ENCODE results near the gene TIMP2.
"Not testable (repeated sequence)": the region's sequence is repeated elsewhere in the genome, so short reads cannot be mapped to it uniquely, and the experiment has no call there.

The TIMP2 gene

GRCh38 chr17:78879635-78880186 is 45.5 kb downstream of the TIMP2 start:
- DNase-seq (ENCODE audit: low spot score), result no peak
- in situ Hi-C loops (cut with MboI; ENCODE audit: low pct_unique_long_range_greater_than_20kb, low sequenced_read_pairs, unreplicated experiment), result no loop called here
- no peak for TF ChIP-seq CTCF (IDR thresholded peaks at IDR 0.05; ENCODE audit: extremely low read depth, insufficient read depth, missing control alignments)

DNA sequence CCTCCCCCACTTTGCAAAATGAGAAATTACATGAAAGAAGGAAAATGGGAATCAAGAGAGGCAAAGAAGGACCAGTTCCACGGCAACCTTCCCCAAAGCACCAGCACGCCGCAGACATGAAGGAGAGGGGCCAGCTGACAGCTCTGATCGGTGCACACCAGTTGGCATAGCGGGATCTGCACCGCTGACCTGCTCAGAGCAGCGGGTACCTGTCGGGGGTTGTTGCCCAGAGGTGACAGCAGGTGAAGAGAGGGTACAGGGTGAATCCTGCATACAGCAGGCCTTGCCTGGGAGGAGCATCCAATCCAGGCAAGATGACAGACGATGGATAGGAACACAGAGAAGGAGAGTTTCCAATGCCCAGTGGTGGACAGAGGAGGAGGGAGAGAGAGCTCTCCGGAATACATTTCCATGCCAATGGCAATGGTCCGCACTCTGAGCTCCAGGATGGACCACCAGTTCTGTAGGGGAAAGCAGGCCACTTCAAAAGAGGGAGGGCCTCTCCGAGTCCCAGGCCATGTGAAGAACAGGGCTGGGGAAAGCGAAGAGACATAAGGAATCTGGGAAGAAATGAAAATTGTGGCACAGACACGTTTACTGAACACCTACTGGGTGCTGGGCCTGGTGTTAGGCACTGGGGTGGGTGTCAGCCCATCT is 46.2 kb downstream of the TIMP2 start:
- no peak for DNase-seq (ENCODE audit: low spot score)
- in situ Hi-C loops (cut with MboI; ENCODE audit: low pct_unique_long_range_greater_than_20kb, low sequenced_read_pairs, unreplicated experiment), result no loop called here
- no peak for TF ChIP-seq CTCF (IDR thresholded peaks at IDR 0.05; ENCODE audit: extremely low read depth, insufficient read depth, missing control alignments)

DNA sequence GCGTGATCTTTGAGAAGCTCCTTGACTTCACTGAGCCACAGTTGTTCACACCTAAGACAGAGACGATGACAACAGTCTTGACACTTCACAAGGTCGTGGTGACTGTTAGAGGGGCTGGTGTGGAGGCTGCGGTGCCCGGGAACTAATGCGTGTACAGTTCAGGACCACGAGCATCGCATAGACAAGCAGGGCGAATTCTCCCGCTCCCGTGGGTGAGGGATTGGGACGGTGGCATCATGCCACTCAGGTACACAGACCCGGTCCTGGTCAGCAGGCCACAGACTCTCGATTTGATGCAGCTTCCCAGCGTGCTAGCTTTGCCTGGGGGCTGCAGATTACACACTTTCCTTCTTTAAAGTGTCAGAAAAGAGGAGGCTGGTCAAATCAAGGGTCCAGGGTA is 46.9 kb downstream of the TIMP2 start:
- DNase-seq (ENCODE audit: low spot score), result no peak
- in situ Hi-C loops (cut with MboI; ENCODE audit: low pct_unique_long_range_greater_than_20kb, low sequenced_read_pairs, unreplicated experiment), result no loop called here
- no peak for TF ChIP-seq CTCF (IDR thresholded peaks at IDR 0.05; ENCODE audit: extremely low read depth, insufficient read depth, missing control alignments)

DNA sequence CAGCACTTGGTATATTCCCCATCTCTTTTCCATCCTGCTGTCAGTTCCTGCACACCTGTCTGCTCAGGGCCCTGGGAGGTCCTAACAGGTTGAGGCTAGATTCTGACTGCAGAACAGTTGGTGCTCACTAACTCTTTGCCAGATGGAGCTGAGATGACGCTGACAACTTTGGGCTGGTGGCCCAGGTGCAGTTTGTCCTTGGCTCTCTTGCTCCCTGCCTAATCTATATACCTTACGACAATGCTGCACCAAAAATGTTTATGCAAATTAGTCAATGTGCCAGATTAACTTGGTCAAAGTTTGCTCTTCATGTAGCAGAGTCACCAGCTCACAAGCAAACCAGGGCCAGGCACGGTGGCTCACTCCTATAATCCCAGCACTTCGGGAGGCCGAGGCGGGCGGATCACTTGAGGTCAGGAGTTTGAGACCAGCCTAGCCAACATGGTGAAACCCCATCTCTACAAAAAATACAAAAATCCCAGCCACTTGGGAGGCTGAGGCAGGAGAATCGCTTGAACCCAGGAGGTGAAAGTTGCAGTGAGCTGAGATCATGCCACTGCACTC is 48.2 kb downstream of the TIMP2 start:
- in situ Hi-C loops (cut with MboI; ENCODE audit: low pct_unique_long_range_greater_than_20kb, low sequenced_read_pairs, unreplicated experiment); DNase-seq (ENCODE audit: low spot score): not testable (repeated sequence)

- no peak for DNase-seq (ENCODE audit: low spot score)
- no peak for TF ChIP-seq CTCF (IDR thresholded peaks at IDR 0.05; ENCODE audit: extremely low read depth, insufficient read depth, missing control alignments)
- in situ Hi-C loops (cut with MboI; ENCODE audit: low pct_unique_long_range_greater_than_20kb, low sequenced_read_pairs, unreplicated experiment), result no loop called here
Measured at GRCh38 chr17:78876094-78876597, 49.0 kb downstream of the TIMP2 start.

GRCh38 chr17:78875363-78876093 is 49.7 kb downstream of the TIMP2 start:
- DNase-seq (ENCODE audit: low spot score), result no peak
- in situ Hi-C loops (cut with MboI; ENCODE audit: low pct_unique_long_range_greater_than_20kb, low sequenced_read_pairs, unreplicated experiment), result no loop called here
- TF ChIP-seq CTCF (IDR thresholded peaks at IDR 0.05; ENCODE audit: extremely low read depth, insufficient read depth, missing control alignments), result no peak

All from GM13977 (cell line).